SJSA1 (cell line): ENCODE measurements around the gene MCCD1. TPM values are rescaled to one million over a fixed set of nuclear protein-coding genes. Genes with fewer than 3 reads are reported as not detected.

ENCODE experiments used
- DNase-seq, 2 experiments: peaks; one replicate each; pipeline ENCODE4 v3.0.0-alpha.2; 2015 to 2020; ENCODE audit warnings: low spot score in 2 of 2, low read depth in 1 of 2
- H3K27ac ChIP-seq: fragments of 250-450 bp; sonication (Bioruptor Pico); 2 replicates; pipeline ENCODE4 v1.5.1; 2020; ENCODE audit warnings: mild to moderate bottlenecking, moderate library complexity
- H3K27me3 ChIP-seq: fragments of 250-450 bp; sonication (Bioruptor Pico); replicated peaks from 2 replicates; pipeline ENCODE4 v1.5.1; 2020; ENCODE audit warnings: mild to moderate bottlenecking, moderate library complexity
- H3K36me3 ChIP-seq: fragments of 250-450 bp; sonication (Bioruptor Pico); 2 replicates; pipeline ENCODE4 v1.5.1; 2020; ENCODE audit warnings: mild to moderate bottlenecking
- H3K4me1 ChIP-seq: fragments of 250-450 bp; sonication (Bioruptor Pico); replicated peaks from 2 replicates; pipeline ENCODE4 v1.6.1; 2021; ENCODE audit warnings: mild to moderate bottlenecking
- H3K4me3 ChIP-seq: fragments of 250-450 bp; sonication (Bioruptor Pico); 2 replicates; pipeline ENCODE4 v1.5.1; 2020; ENCODE audit warnings: mild to moderate bottlenecking
- H3K9me3 ChIP-seq: fragments of 250-450 bp; sonication (Bioruptor Pico); replicated peaks from 2 replicates; pipeline ENCODE4 v1.5.1; 2020; ENCODE audit warnings: mild to moderate bottlenecking
- total RNA-seq: library from RNA; depleted of rRNA; stranded (reverse); fragments of >200 nt; shearing (Covaris generic); gene quantifications from 2 replicates; pipeline ENCODE4 v1.2.3, GENCODE V29; 2014

The MCCD1 gene
- total RNA-seq, 1 experiment from 2014 or later: not detected

- no peak overlapping the region for H3K4me3 ChIP-seq
- no peaks in the 10 kb centered on the region for H3K9me3 ChIP-seq
- peak overlapping the region; percentile 77; the same call in 1 of the 2 replicates for H3K27ac ChIP-seq
- no peak for DNase-seq
- H3K4me1 ChIP-seq: peaks cover 39% of the 10 kb centered on the region
- peaks cover 39% of the 10 kb centered on the region for H3K36me3 ChIP-seq
- no peaks in the 10 kb centered on the region for H3K27me3 ChIP-seq
Measured at GRCh38 chr6:31558631-31559500, 30.1 kb downstream of the MCCD1 start.

- Histone ChIP-seq H3K36me3 (peaks cover 37% of the 10 kb centered on the region), H3K4me1 (peaks cover 39% of the 10 kb centered on the region), H3K4me3 (no peak overlapping the region), H3K27me3 (no peaks in the 10 kb centered on the region), H3K9me3 (no peaks in the 10 kb centered on the region), H3K27ac (peak overlapping the region; percentile 77)
- no peak for DNase-seq
Measured at GRCh38 chr6:31559606-31559957, 30.8 kb downstream of the MCCD1 start.

GRCh38 chr6:31559958-31560696 is 31.4 kb downstream of the MCCD1 start:
- DNase-seq: peak; percentile 81 to 91
- Histone ChIP-seq H3K4me3 (no peak overlapping the region), H3K27me3 (no peaks in the 10 kb centered on the region), H3K36me3 (peaks cover 34% of the 10 kb centered on the region), H3K4me1 (peaks cover 39% of the 10 kb centered on the region), H3K27ac (peak overlapping the region; percentile 77), H3K9me3 (no peaks in the 10 kb centered on the region)

- H3K4me1 ChIP-seq: peaks cover 39% of the 10 kb centered on the region
- DNase-seq: no peak
- H3K27ac ChIP-seq: peak overlapping the region; percentile 77
- H3K36me3 ChIP-seq: peaks cover 34% of the 10 kb centered on the region
- H3K27me3 ChIP-seq: no peaks in the 10 kb centered on the region
- H3K9me3 ChIP-seq: no peaks in the 10 kb centered on the region
- H3K4me3 ChIP-seq: no peak overlapping the region
Measured at GRCh38 chr6:31560697-31561058, 31.9 kb downstream of the MCCD1 start.

GRCh38 chr6:31567531-31568370 is 39.0 kb downstream of the MCCD1 start:
- H3K36me3 ChIP-seq: no peaks in the 10 kb centered on the region
- H3K27ac ChIP-seq: no peak overlapping the region
- no peaks in the 10 kb centered on the region for H3K9me3 ChIP-seq
- H3K27me3 ChIP-seq: no peaks in the 10 kb centered on the region
- H3K4me1 ChIP-seq: peaks cover 11% of the 10 kb centered on the region
- H3K4me3 ChIP-seq: no peak overlapping the region
- DNase-seq: no peak

- Histone ChIP-seq H3K4me1 (peaks cover 3% of the 10 kb centered on the region), H3K4me3 (no peak overlapping the region), H3K27me3 (no peaks in the 10 kb centered on the region), H3K9me3 (no peaks in the 10 kb centered on the region), H3K27ac (no peak overlapping the region), H3K36me3 (no peaks in the 10 kb centered on the region)
- no peak for DNase-seq
Measured at GRCh38 chr6:31568537-31568961, 39.8 kb downstream of the MCCD1 start.

GRCh38 chr6:31569861-31570536 is 41.2 kb downstream of the MCCD1 start:
- H3K4me1 ChIP-seq: no peaks in the 10 kb centered on the region
- no peak overlapping the region for H3K27ac ChIP-seq
- DNase-seq: no peak
- H3K36me3 ChIP-seq: no peaks in the 10 kb centered on the region
- H3K9me3 ChIP-seq: no peaks in the 10 kb centered on the region
- no peak overlapping the region for H3K4me3 ChIP-seq
- no peaks in the 10 kb centered on the region for H3K27me3 ChIP-seq

GRCh38 chr6:31572041-31572911 is 43.5 kb downstream of the MCCD1 start, which contains the start of gene LTA:
Gene LTA, plus strand, starts transcription at chr6:31572289. Its CDS starts 454 bp downstream, at chr6:31572743.
- H3K36me3 ChIP-seq: no peaks in the 10 kb centered on the region
- no peaks in the 10 kb centered on the region for H3K4me1 ChIP-seq
- no peaks in the 10 kb centered on the region for H3K27me3 ChIP-seq
- no peak for DNase-seq
- H3K27ac ChIP-seq: no peak within 1 kb of the TSS
- no peaks in the 10 kb centered on the region for H3K9me3 ChIP-seq
- H3K4me3 ChIP-seq: no peak within 1 kb of the TSS

GRCh38 chr6:31573239-31574105 is 44.7 kb downstream of the MCCD1 start:
- no peaks in the 10 kb centered on the region for H3K36me3 ChIP-seq
- H3K9me3 ChIP-seq: no peaks in the 10 kb centered on the region
- H3K4me3 ChIP-seq: no peak overlapping the region
- H3K27me3 ChIP-seq: no peaks in the 10 kb centered on the region
- H3K4me1 ChIP-seq: no peaks in the 10 kb centered on the region
- no peak overlapping the region for H3K27ac ChIP-seq
- no peak for DNase-seq

- DNase-seq: no peak
- no peak overlapping the region for H3K27ac ChIP-seq
Measured at GRCh38 chr6:31574106-31575061, 45.6 kb downstream of the MCCD1 start.

GRCh38 chr6:31575335-31575901 is 46.7 kb downstream of the MCCD1 start, which contains the start of gene TNF:
Gene TNF, plus strand, starts transcription at chr6:31575565. Its CDS starts 177 bp downstream, at chr6:31575742.
- H3K4me1 ChIP-seq: no peaks in the 10 kb centered on the region
- H3K9me3 ChIP-seq: no peaks in the 10 kb centered on the region
- no peak within 1 kb of the TSS for H3K27ac ChIP-seq
- DNase-seq: no peak
- no peaks in the 10 kb centered on the region for H3K36me3 ChIP-seq
- H3K4me3 ChIP-seq: no peak within 1 kb of the TSS
- no peaks in the 10 kb centered on the region for H3K27me3 ChIP-seq

More at GRCh38 chr6:31574106-31575061, 45.6 kb downstream of the MCCD1 start:
- Histone ChIP-seq H3K36me3 (no peaks in the 10 kb centered on the region), H3K4me3 (no peak overlapping the region), H3K27me3 (no peaks in the 10 kb centered on the region), H3K9me3 (no peaks in the 10 kb centered on the region), H3K4me1 (no peaks in the 10 kb centered on the region)
